ENCODE data around the gene S100A9. TPM values are rescaled to one million over a fixed set of nuclear protein-coding genes. Genes with fewer than 3 reads are reported as not detected.

Gene S100A9
- total RNA-seq, 1 experiment from 2014 or later = 0.59 TPM

DNA sequence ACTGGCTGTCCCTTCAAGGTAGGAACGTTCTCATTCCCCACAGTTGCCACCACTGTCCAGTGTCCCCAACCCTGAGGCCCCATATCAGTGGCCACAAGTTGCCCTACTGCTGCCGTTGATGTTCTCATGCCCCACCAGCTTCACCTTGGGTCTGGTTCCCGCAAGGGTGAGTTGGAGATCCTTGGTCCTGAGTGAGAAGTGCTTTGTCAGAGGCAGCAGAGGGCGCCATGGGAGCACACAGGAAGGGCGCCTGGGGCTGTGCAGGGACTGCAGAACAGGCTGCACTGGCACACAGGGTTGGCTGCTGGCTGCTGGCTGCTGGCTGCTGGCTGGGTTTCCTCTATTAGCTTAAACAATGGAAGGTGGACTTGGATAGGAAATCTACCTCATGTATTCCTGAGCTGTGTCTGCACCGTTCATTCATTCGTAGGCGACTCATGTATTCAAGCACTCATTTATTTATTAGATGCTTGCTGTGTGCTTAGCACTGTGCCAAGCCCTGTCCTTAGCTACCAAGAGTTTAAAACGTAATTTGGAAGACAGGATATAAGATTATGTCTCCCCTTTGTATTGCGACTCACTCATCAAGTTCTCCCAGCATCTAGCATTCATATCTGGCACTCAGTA, 2.1 kb upstream of the S100A9 start (continued):
- TF ChIP-seq ZFX (IDR thresholded peaks at IDR 0.05) (no peak), ELF1 (IDR thresholded peaks at IDR 0.05; ENCODE audit: borderline replicate concordance, low read depth) (no peak)

DNA sequence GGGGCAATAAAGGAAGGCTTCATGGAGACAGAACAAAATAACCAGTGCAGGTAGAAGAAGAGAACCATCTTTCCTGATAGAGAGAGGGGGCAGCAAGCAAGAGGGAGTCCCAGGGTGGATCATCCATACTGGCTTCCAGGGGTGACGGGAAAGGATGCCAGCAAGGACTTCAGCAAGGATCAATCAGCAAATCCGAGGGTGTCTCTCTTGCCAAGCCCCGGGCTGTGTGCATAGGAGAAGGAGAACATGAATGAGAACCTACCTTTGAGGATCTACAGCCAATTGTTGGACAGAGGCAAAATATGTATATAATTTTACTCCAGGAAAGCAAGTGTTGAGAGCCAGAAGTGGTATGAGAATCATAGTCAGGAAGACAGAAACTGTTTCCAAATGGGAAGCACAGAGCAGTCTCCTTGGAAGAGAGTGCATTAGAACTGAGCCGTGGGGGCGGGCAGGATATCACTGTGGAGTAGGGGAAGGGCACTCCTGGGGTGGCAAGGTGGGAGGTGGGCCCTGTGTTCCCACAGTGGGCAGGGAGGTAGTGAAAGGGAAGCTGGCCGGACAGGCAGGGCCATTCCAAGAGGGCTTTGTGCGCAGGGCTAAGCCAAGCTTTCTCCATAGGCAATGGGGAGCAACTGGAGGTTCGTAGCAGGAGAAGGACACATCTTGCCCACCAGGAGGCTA, 1.1 kb upstream of the S100A9 start:
- no peak overlapping the region for H3K27ac ChIP-seq (ENCODE audit: low read depth, low read length)
- POLR2A ChIA-PET = interaction anchor here (0.6 kb wide), 1 partner anchor 369 kb away, joined by 3 read pairs; no protein-coding TSS in a partner anchor

More for the DNA sequence above, 1.1 kb upstream of the S100A9 start:
- Histone ChIP-seq H3K9me3 (ENCODE audit: control insufficient read depth in 1 of 2, insufficient read depth in 1 of 2, low read depth in 1 of 2, low read length in 2 of 2) (no peaks in the 10 kb centered on the region), H3K79me2 (ENCODE audit: insufficient read depth, low read length) (no peaks in the 10 kb centered on the region), H3K36me3 (ENCODE audit: control insufficient read depth in 1 of 2, insufficient read depth in 2 of 2, low read length in 2 of 2) (no peaks in the 10 kb centered on the region), H4K20me1 (ENCODE audit: insufficient read depth) (no peaks in the 10 kb centered on the region), H3K9ac (ENCODE audit: low read length) (no peak overlapping the region), H3K4me1 (ENCODE audit: control insufficient read depth in 1 of 2, insufficient read depth in 2 of 2, low read length in 2 of 2) (no peaks in the 10 kb centered on the region; a peak in 1 of 4 replicates), H3K9me2 (ENCODE audit: insufficient read depth) (no peaks in the 10 kb centered on the region), H2AFZ (ENCODE audit: low read depth, low read length, poor library complexity, severe bottlenecking) (no peak overlapping the region), H3K4me2 (ENCODE audit: low read length) (no peak overlapping the region), H3K4me3 (replicated peaks in 1 of 2; ENCODE audit: low read depth in 1 of 2, low read length in 2 of 2) (no peak overlapping the region), H3K27me3 (ENCODE audit: insufficient read depth, low read length) (peaks cover 1% of the 10 kb centered on the region)
- RAD21 ChIA-PET (ENCODE audit: low non-redundant PET in 1 of 2, low total read pairs in 2 of 2, uncharacterized antibody in 2 of 2, unreplicated experiment in 2 of 2) = no interaction called here
- intact Hi-C loops (cut with micrococcal nuclease) = no loop called here
- CTCF ChIA-PET = interaction anchor here (1.6 to 6.7 kb wide), 2 partner anchors 129 to 140 kb away, joined by 8 to 133 read pairs; no protein-coding TSS in a partner anchor
- ATAC-seq (no peak), DNase-seq (ENCODE audit: low read depth, low spot score) (no peak)
- TF ChIP-seq FOSL1 (IDR thresholded peaks at IDR 0.05; ENCODE audit: low read depth) (no peak), SIN3A (IDR thresholded peaks at IDR 0.05; ENCODE audit: low read depth) (no peak), EZH2phosphoT487 (IDR thresholded peaks at IDR 0.05; ENCODE audit: borderline replicate concordance) (no peak), EGR1 (IDR thresholded peaks at IDR 0.05; ENCODE audit: low read depth) (no peak), CEBPB (IDR thresholded peaks at IDR 0.05; ENCODE audit: low read depth) (no peak), POLR2AphosphoS5 (IDR thresholded peaks at IDR 0.05; ENCODE audit: low read depth, low read length) (no peak)
- TF ChIP-seq, protein P1, sequence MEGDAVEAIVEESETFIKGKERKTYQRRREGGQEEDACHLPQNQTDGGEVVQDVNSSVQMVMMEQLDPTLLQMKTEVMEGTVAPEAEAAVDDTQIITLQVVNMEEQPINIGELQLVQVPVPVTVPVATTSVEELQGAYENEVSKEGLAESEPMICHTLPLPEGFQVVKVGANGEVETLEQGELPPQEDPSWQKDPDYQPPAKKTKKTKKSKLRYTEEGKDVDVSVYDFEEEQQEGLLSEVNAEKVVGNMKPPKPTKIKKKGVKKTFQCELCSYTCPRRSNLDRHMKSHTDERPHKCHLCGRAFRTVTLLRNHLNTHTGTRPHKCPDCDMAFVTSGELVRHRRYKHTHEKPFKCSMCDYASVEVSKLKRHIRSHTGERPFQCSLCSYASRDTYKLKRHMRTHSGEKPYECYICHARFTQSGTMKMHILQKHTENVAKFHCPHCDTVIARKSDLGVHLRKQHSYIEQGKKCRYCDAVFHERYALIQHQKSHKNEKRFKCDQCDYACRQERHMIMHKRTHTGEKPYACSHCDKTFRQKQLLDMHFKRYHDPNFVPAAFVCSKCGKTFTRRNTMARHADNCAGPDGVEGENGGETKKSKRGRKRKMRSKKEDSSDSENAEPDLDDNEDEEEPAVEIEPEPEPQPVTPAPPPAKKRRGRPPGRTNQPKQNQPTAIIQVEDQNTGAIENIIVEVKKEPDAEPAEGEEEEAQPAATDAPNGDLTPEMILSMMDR (IDR thresholded peaks at IDR 0.05 in 2 of 3, conservative IDR thresholded peaks at IDR 0.05 in 1 of 3; ENCODE audit: borderline replicate concordance in 1 of 3, insufficient read depth in 1 of 3, low read depth in 2 of 3, low read length in 2 of 3) = no peak
- TF ChIP-seq, protein P2, sequence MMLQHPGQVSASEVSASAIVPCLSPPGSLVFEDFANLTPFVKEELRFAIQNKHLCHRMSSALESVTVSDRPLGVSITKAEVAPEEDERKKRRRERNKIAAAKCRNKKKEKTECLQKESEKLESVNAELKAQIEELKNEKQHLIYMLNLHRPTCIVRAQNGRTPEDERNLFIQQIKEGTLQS (IDR thresholded peaks at IDR 0.05) = no peak
- TF ChIP-seq, protein P3, sequence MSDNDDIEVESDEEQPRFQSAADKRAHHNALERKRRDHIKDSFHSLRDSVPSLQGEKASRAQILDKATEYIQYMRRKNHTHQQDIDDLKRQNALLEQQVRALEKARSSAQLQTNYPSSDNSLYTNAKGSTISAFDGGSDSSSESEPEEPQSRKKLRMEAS (IDR thresholded peaks at IDR 0.05) = no peak
- no TSS peak for BruUV-seq (replicated peaks)
